ENCODE results near the gene POLK. TPM values are rescaled to one million over a fixed set of nuclear protein-coding genes. Genes with fewer than 3 reads are reported as not detected.
"Not testable (repeated sequence)": the region's sequence is repeated elsewhere in the genome, so short reads cannot be mapped to it uniquely, and the experiment has no call there.

The POLK gene
- total RNA-seq, 1 donor from 2014 or later = 25.7 TPM

DNA sequence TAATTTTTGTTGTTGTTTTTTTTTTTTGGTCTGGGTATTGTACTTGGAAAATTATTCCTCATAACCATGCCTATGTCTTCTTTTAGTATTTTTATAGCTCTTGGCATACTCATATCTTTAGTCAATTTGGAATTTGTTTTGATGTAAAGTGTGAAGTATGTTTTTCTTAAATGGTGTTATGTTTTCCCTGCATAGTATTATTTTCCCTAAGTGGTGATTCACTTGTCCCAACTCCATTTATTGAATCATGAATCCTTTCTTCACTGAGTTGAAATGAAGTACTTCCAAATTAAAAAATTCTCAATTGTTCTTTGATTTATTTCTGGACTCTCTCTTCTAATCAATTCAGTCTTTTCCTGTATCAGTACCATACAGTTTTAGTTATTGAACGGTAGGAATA, 46.5 kb downstream of the POLK start:
- TF ChIP-seq, protein P1, sequence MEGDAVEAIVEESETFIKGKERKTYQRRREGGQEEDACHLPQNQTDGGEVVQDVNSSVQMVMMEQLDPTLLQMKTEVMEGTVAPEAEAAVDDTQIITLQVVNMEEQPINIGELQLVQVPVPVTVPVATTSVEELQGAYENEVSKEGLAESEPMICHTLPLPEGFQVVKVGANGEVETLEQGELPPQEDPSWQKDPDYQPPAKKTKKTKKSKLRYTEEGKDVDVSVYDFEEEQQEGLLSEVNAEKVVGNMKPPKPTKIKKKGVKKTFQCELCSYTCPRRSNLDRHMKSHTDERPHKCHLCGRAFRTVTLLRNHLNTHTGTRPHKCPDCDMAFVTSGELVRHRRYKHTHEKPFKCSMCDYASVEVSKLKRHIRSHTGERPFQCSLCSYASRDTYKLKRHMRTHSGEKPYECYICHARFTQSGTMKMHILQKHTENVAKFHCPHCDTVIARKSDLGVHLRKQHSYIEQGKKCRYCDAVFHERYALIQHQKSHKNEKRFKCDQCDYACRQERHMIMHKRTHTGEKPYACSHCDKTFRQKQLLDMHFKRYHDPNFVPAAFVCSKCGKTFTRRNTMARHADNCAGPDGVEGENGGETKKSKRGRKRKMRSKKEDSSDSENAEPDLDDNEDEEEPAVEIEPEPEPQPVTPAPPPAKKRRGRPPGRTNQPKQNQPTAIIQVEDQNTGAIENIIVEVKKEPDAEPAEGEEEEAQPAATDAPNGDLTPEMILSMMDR (conservative IDR thresholded peaks at IDR 0.05; ENCODE audit: low read depth, low read length) = no peak
- no peak overlapping the region for H3K4me3 ChIP-seq (ENCODE audit: low read depth, low read length)
- DNase-seq (ENCODE audit: low read depth) = no peak

DNA sequence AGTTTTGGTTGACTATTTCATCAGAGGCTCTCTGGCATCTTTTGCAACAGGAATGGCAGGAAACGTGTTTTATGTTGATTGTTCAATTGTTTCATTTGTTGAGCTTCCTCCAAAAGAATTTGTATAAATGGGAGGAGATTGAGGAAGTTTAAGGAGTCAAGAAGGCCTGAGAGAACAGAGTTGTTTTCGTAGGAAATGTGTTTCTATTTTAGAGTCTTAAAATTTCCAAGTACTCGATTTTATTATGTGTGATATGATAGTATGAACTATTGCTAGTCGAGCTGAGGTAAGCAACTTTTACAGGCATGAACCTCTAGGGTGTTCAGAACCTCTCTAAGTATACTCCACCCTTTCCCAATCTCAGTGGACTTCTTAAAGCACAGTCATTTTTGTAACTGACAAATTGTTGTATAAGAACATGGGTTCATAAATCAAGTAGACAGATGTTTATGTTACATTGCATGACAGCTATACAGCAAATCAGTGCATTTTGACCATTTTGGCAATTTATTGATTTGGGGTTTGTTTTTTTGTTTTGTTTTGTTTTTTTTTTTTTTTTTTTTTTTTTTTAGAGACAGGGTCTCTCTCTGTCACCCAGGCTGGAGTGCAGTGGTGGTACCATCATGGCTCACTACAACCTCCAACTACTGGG, 47.4 kb downstream of the POLK start:
- no peak for DNase-seq (ENCODE audit: low read depth)
- no peak overlapping the region for H3K4me3 ChIP-seq (ENCODE audit: low read depth, low read length)
- TF ChIP-seq, protein P1 (conservative IDR thresholded peaks at IDR 0.05; ENCODE audit: low read depth, low read length) = no peak

DNA sequence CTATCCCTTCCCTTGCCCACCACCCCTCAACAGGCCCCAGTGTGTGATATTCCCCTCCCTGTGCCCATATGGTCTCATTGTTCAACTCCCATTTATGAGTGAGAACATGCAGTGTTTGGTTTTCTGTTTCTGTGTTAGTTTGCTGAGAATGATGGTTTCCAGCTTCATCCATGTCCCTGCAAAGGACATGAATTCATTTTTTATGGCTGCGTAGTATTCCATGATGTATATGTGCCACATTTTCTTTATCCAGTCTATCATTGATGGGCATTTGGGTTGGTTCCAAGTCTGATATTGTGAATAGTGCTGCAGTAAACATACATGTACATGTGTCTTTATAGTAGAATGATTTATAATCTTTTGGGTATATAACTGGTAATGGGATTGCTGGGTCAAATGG, 49.0 kb downstream of the POLK start:
- not testable (repeated sequence) for H3K4me3 ChIP-seq (ENCODE audit: low read depth, low read length); DNase-seq (ENCODE audit: low read depth)

DNA sequence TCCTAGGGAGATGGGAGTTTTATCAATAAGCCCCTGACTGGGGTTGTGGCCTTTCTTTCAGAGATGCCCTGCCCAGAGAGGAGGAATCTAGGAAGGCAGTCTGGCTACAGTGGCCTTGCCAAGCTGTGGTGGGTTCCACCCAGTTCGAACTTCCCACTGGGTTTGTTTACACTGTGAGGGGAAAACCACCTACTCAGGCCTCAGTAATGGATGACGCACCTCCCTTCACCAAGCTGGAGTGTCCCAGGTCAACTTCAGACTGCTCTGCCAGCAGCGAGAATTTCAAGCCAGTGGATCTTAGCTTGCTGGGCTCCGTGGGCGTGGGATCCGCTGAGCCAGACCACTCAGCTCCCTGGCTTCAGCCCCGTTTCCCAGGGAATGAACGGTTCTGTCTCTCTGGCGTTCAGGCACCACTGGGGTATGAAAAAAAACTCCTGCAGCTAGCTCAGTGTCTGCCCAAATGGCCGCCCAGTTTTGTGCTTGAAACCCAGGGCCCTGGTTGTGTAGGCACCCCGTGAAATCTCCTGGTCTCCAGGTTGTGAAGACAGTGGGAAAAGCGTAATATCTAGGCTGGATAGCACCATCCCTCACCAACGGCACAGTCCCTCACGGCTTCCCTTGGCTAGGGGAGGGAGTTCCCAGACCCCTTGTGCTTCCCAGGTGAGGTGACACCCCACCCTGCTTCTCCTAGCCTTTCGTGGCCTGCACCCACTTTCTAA, 54.5 kb downstream of the POLK start:
- peak; percentile 47 for DNase-seq (ENCODE audit: low read depth)
- H3K4me3 ChIP-seq (ENCODE audit: low read depth, low read length) = not testable (repeated sequence)

DNA sequence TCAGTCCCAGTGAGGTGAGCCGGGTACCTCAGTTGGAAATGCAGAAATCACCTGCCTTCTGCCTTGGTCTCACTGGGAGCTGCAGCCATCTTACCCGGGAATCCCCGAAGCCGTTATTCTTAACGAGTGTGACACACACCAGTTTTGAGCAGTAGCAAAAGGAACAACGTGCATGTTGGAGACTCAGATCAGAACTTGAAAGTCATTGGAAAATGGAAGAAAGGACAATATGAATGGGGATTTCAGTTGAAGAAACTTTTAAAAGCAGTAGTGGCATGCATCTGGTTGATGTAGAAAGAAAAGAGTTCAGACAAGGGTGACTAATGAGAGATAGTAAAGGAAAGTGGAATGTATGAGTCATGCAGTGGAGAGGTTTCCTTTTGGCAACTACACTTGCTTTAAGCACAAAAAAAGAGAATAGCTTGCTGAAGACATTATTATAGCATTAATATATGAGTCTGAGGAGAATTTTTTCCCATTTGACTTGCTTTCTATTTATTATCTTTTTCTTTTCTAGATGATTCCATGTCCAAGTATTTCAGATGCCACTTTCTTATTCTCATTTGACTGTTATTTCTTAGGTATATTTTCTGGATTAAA, 55.1 kb downstream of the POLK start:
- TF ChIP-seq, protein P1 (conservative IDR thresholded peaks at IDR 0.05; ENCODE audit: low read depth, low read length) = no peak
- H3K4me3 ChIP-seq (ENCODE audit: low read depth, low read length) = no peak overlapping the region

DNA sequence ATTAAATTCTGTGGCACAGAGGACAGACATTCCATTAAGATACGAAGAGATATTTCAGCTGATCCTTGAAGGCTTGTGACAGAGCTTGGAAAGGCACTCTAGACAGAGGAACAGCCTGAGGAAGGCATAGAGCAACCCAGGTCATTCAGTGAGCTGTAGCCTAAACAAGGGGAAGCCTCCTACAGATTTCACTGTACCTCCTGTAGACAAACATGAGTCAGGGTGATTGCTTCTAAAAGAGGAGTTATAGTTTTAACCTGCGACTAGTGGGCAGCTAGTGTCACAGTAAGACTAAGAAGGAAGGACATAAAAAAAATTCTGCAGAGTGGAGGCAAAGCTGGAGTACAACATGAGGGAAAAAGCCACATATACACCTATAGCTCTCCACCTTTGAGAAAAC, 56.0 kb downstream of the POLK start:
- TF ChIP-seq, protein P1 (conservative IDR thresholded peaks at IDR 0.05; ENCODE audit: low read depth, low read length) = no peak
- no peak overlapping the region for H3K4me3 ChIP-seq (ENCODE audit: low read depth, low read length)
- DNase-seq (ENCODE audit: low read depth) = peak; percentile 7

More for the DNA sequence above, 55.1 kb downstream of the POLK start:
- peak; percentile 80 for DNase-seq (ENCODE audit: low read depth)

DNA sequence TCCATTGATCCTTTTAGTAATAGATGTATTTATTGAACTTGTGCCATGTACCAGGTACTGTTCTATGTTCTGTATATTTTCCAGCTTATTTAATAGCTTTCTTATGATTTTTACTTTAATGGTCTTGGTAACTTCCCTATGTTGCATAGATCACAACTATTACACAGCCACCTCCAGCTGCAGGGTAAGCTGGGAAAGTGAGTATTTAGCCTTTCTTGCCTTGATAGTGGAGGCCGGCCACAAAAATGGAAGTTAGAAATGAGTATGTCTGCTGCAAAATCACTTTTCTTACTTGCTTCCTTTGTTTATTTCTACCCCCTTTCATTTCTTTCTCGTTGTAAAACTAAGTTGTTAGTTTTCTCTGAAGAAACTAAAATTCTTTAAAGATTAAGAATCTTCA, 56.5 kb downstream of the POLK start:
- DNase-seq (ENCODE audit: low read depth) = no peak
- TF ChIP-seq, protein P1 (conservative IDR thresholded peaks at IDR 0.05; ENCODE audit: low read depth, low read length) = no peak
- H3K4me3 ChIP-seq (ENCODE audit: low read depth, low read length) = no peak overlapping the region

DNA sequence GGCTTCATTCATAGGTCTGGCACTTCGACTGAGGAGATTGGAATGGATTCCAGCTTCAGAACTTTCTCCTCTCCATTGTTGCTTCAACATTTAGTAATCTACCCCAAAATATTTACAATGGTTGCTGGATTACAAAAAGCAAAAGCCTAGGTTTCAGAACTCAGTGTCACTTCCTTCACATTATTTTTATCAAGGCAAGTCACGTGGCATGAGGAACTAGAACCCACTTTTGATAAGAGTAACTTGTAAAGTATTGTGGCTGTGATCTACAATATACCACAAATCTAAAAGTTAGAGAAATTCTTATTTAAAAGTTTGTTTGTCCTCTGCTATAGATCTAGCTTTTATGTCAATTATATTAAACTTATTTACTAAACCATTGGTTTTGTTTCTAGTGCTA, 59.9 kb downstream of the POLK start:
- no peak overlapping the region for H3K4me3 ChIP-seq (ENCODE audit: low read depth, low read length)
- DNase-seq (ENCODE audit: low read depth) = no peak
- TF ChIP-seq, protein P1 (conservative IDR thresholded peaks at IDR 0.05; ENCODE audit: low read depth, low read length) = no peak

Data from epithelial cell of proximal tubule (primary cell).